Uterus (tissue), 4 donors: ENCODE measurements around the gene KCNMB2. TPM values are rescaled to one million over a fixed set of nuclear protein-coding genes. Genes with fewer than 3 reads are reported as not detected.

Source experiments
- DNase-seq, 2 donors: peaks; one replicate each; pipeline ENCODE4 v3.0.0-alpha.2; 2019 to 2020
- H3K27ac ChIP-seq, 2 donors: fragments of 200-600 bp; sonication (generic); 1 replicate in 1 of 2; 2 replicates in 1 of 2; pipeline ENCODE4 v1.5.1; 2016 to 2018
- H3K27me3 ChIP-seq, 2 donors: fragments of 200-600 bp; sonication (generic); one replicate each; pipeline ENCODE4 v1.5.1; 2018 to 2019; ENCODE audit warnings: control low read depth in 1 of 2
- H3K36me3 ChIP-seq, 2 donors: fragments of 200-600 bp; sonication (generic); one replicate each; pipeline ENCODE4 v1.5.1; 2019; ENCODE audit warnings: control low read depth in 1 of 2
- H3K4me1 ChIP-seq, 2 donors: fragments of 200-600 bp; sonication (generic); one replicate each; pipeline ENCODE4 v1.5.1; 2018 to 2019; ENCODE audit warnings: control low read depth in 1 of 2
- H3K4me3 ChIP-seq, 2 donors: fragments of 200-600 bp; sonication (generic); 1 replicate in 1 of 2; 2 replicates in 1 of 2; pipeline ENCODE4 v1.5.1; 2018 to 2019; ENCODE audit warnings: mild to moderate bottlenecking in 1 of 2
- H3K9me3 ChIP-seq, 2 donors: fragments of 200-600 bp; sonication (generic); one replicate each; pipeline ENCODE4 v1.5.1; 2019; ENCODE audit warnings: control low read depth in 1 of 2
- CTCF ChIP-seq, 4 experiments: fragments of 200-600 bp in 2 of 4; fragments of 450-650 bp in 2 of 4; sonication (generic) in 2 of 4; IDR thresholded peaks; one replicate each; pipeline ENCODE4 v1.5.1; 2016 to 2019; ENCODE audit warnings: antibody characterized with exemption in 4 of 4, mild to moderate bottlenecking in 2 of 4, moderate library complexity in 1 of 4
- POLR2A ChIP-seq, 2 donors: fragments of 450-650 bp; IDR thresholded peaks; one replicate each; pipeline ENCODE4 v1.6.1; 2016; ENCODE audit warnings: antibody characterized with exemption in 2 of 2, mild to moderate bottlenecking in 1 of 2, moderate library complexity in 1 of 2
- intact Hi-C: fragments of 100-400 bp; cut with DNase I; formaldehyde crosslinking; loops from one replicate; pipeline ENCODE4 v1.15.1; 2023; ENCODE audit warnings: low total_unique reads
- total RNA-seq, 4 donors: library from RNA; depleted of rRNA in 3 of 4; stranded (reverse); fragments of >200 nt in 3 of 4; gene quantifications; one replicate each; pipeline versions ENCODE4 v1.1.0 to v1.2.4, GENCODE V29; 2014 to 2023
- donor health status: DM: yes; HTN: yes; CAD: no.

The KCNMB2 gene
- total RNA-seq, 4 donors from 2014 or later: 0.29 to 12.7 (median 1.4) TPM

- H3K4me1 ChIP-seq: no peaks in the 10 kb centered on the region
- intact Hi-C loops: no loop called here
- H3K4me3 ChIP-seq: no peak overlapping the region
- no peak overlapping the region for H3K27ac ChIP-seq
- no peaks in the 10 kb centered on the region for H3K27me3 ChIP-seq
- no peaks in the 10 kb centered on the region for H3K36me3 ChIP-seq
- H3K9me3 ChIP-seq: no peaks in the 10 kb centered on the region
- no peak for TF ChIP-seq POLR2A (IDR thresholded peaks at IDR 0.05)
- TF ChIP-seq CTCF (IDR thresholded peaks at IDR 0.05): no peak
- DNase-seq: no peak
Measured at GRCh38 chr3:178624276-178624675, 88.0 kb downstream of the KCNMB2 start.

GRCh38 chr3:178625053-178625600, 88.9 kb downstream of the KCNMB2 start:
- H3K36me3 ChIP-seq: no peaks in the 10 kb centered on the region
- H3K27ac ChIP-seq: no peak overlapping the region
- H3K4me3 ChIP-seq: no peak overlapping the region
- H3K27me3 ChIP-seq: no peaks in the 10 kb centered on the region
- no peak for DNase-seq
- H3K9me3 ChIP-seq: no peaks in the 10 kb centered on the region
- TF ChIP-seq POLR2A (IDR thresholded peaks at IDR 0.05) (no peak), CTCF (IDR thresholded peaks at IDR 0.05) (no peak)
- H3K4me1 ChIP-seq: no peaks in the 10 kb centered on the region
- intact Hi-C loops: no loop called here

- no peak overlapping the region for H3K4me3 ChIP-seq
- H3K36me3 ChIP-seq: no peaks in the 10 kb centered on the region
- intact Hi-C loops: no loop called here
- H3K27ac ChIP-seq: no peak overlapping the region
- TF ChIP-seq POLR2A (IDR thresholded peaks at IDR 0.05) (no peak), CTCF (IDR thresholded peaks at IDR 0.05) (no peak)
- no peaks in the 10 kb centered on the region for H3K9me3 ChIP-seq
- H3K27me3 ChIP-seq: no peaks in the 10 kb centered on the region
- no peaks in the 10 kb centered on the region for H3K4me1 ChIP-seq
- DNase-seq: no peak
Measured at GRCh38 chr3:178628037-178628436, 91.8 kb downstream of the KCNMB2 start.

GRCh38 chr3:178629430-178630178, 93.4 kb downstream of the KCNMB2 start:
- no peaks in the 10 kb centered on the region for H3K9me3 ChIP-seq
- H3K4me1 ChIP-seq: no peaks in the 10 kb centered on the region
- intact Hi-C loops: no loop called here
- H3K27ac ChIP-seq: no peak overlapping the region
- no peak overlapping the region for H3K4me3 ChIP-seq
- H3K27me3 ChIP-seq: no peaks in the 10 kb centered on the region
- no peak for DNase-seq
- no peak for TF ChIP-seq POLR2A (IDR thresholded peaks at IDR 0.05)
- no peak for TF ChIP-seq CTCF (IDR thresholded peaks at IDR 0.05)
- no peaks in the 10 kb centered on the region for H3K36me3 ChIP-seq

- no peaks in the 10 kb centered on the region for H3K27me3 ChIP-seq
- no peak for TF ChIP-seq POLR2A (IDR thresholded peaks at IDR 0.05)
- TF ChIP-seq CTCF (IDR thresholded peaks at IDR 0.05): no peak
- H3K4me3 ChIP-seq: no peak overlapping the region
- H3K27ac ChIP-seq: no peak overlapping the region
- no peaks in the 10 kb centered on the region for H3K4me1 ChIP-seq
- intact Hi-C loops: no loop called here
- no peak for DNase-seq
- H3K36me3 ChIP-seq: no peaks in the 10 kb centered on the region
- H3K9me3 ChIP-seq: no peaks in the 10 kb centered on the region
Measured at GRCh38 chr3:178631950-178632349, 95.7 kb downstream of the KCNMB2 start.
